Upper lobe of left lung (tissue), 6 donors: ENCODE data around the gene BRIP1. TPM values are rescaled to one million over a fixed set of nuclear protein-coding genes. Genes with fewer than 3 reads are reported as not detected.

Experiments used
- ATAC-seq, 2 donors: fragments of 200-7000 bp; cut with Tn5 transposase; one replicate each; pipeline ENCODE4 v1.9.1; 2022; ENCODE audit warnings: mild to moderate bottlenecking in 2 of 2, moderate library complexity in 2 of 2; ENCODE audit not compliant: low FRiP score in 2 of 2
- DNase-seq, 2 donors: peaks; one replicate each; pipeline ENCODE4 v3.0.0-alpha.2; 2019 to 2020
- H3K27ac ChIP-seq, 4 donors: fragments of 200-600 bp; sonication (generic); one replicate each; pipeline ENCODE4 v1.5.1; 2016 to 2019
- H3K27me3 ChIP-seq, 4 donors: fragments of 200-600 bp; sonication (generic); one replicate each; pipeline ENCODE4 v1.5.1; 2017 to 2019
- H3K36me3 ChIP-seq, 4 donors: fragments of 200-600 bp; sonication (generic); one replicate each; pipeline ENCODE4 v1.5.1; 2016 to 2019
- H3K4me1 ChIP-seq, 4 donors: fragments of 200-600 bp; sonication (generic); one replicate each; pipeline ENCODE4 v1.5.1; 2018 to 2019
- H3K4me3 ChIP-seq, 4 donors: fragments of 200-600 bp; sonication (generic); one replicate each; pipeline ENCODE4 v1.5.1; 2017 to 2019; ENCODE audit warnings: mild to moderate bottlenecking in 2 of 4, moderate library complexity in 1 of 4
- H3K9me3 ChIP-seq, 4 donors: fragments of 200-600 bp; sonication (generic); one replicate each; pipeline ENCODE4 v1.5.1; 2018 to 2019
- CTCF ChIP-seq, 6 experiments: fragments of 450-650 bp in 4 of 6; fragments of 200-600 bp in 2 of 6; sonication (generic) in 2 of 6; IDR thresholded peaks; one replicate each; pipeline ENCODE4 v1.5.1; 2016 to 2019; ENCODE audit warnings: antibody characterized with exemption in 6 of 6
- EP300 ChIP-seq, 4 donors: sonication (generic); formaldehyde crosslinking; IDR thresholded peaks; one replicate each; pipeline ENCODE4 v1.5.1; 2017; ENCODE audit warnings: antibody characterized with exemption in 4 of 4, control low read depth in 2 of 4
- POLR2A ChIP-seq, 4 donors: fragments of 450-650 bp; IDR thresholded peaks; one replicate each; pipeline ENCODE4 v1.5.1; 2016 to 2017; ENCODE audit warnings: antibody characterized with exemption in 4 of 4, mild to moderate bottlenecking in 2 of 4
- POLR2AphosphoS5 ChIP-seq, 2 donors: sonication (generic); formaldehyde crosslinking; IDR thresholded peaks; one replicate each; pipeline ENCODE4 v1.5.1; 2017; ENCODE audit warnings: antibody characterized with exemption in 2 of 2
- WGBS, 2 donors: methylation state at CpG; one replicate each; pipeline ENCODE4 v1.1.5; 2017 to 2018; 5-methylcytosine and 5-hydroxymethylcytosine counted together
- total RNA-seq, 6 donors: library from RNA; depleted of rRNA in 4 of 6; stranded (reverse); fragments of >200 nt in 4 of 6; gene quantifications; one replicate each; pipeline versions ENCODE4 v1.1.0 to v1.2.1, GENCODE V29; 2016 to 2021
- donor health status: DM: no; HTN: no; CAD: no; lungs with moderate emphysema.
- donor health status: DM: no; HTN: yes; CAD: no; lungs with severe emphysema.

BRIP1 gene
- total RNA-seq, 6 donors from 2014 or later, result 0.55 to 2.5 (median 0.85) TPM

GRCh38 chr17:61657338-61657737 lies 206.0 kb downstream of the BRIP1 start:
- TF ChIP-seq POLR2A (IDR thresholded peaks at IDR 0.05) (no peak), POLR2AphosphoS5 (IDR thresholded peaks at IDR 0.05) (no peak), CTCF (IDR thresholded peaks at IDR 0.05) (no peak), EP300 (IDR thresholded peaks at IDR 0.05) (no peak)
- H3K27me3 ChIP-seq, result no peaks in the 10 kb centered on the region
- peaks cover 0 to 7% (median 2%) of the 10 kb centered on the region in 4 donors for H3K9me3 ChIP-seq
- DNase-seq, result no peak
- no peak overlapping the region for H3K4me3 ChIP-seq
- ATAC-seq, result no peak
- H3K36me3 ChIP-seq, result no peaks in the 10 kb centered on the region
- H3K4me1 ChIP-seq, result no peaks in the 10 kb centered on the region
- no peak overlapping the region for H3K27ac ChIP-seq

- 88 to 92% methylated on average over 1 of the region's 1 CpG for WGBS, 2 donors
Measured at GRCh38 chr17:61656721-61657217, 206.6 kb downstream of the BRIP1 start.

GRCh38 chr17:61650749-61651148 lies 212.6 kb downstream of the BRIP1 start:
- H3K9me3 ChIP-seq, result peaks cover 4 to 10% (median 7%) of the 10 kb centered on the region in 4 donors
- 90 to 94% methylated on average over 2 of the region's 2 CpGs for WGBS, 2 donors
- TF ChIP-seq EP300 (IDR thresholded peaks at IDR 0.05) (no peak), POLR2AphosphoS5 (IDR thresholded peaks at IDR 0.05) (no peak), POLR2A (IDR thresholded peaks at IDR 0.05) (no peak), CTCF (IDR thresholded peaks at IDR 0.05) (no peak)

More at GRCh38 chr17:61656721-61657217, 206.6 kb downstream of the BRIP1 start:
- H3K4me1 ChIP-seq, result no peaks in the 10 kb centered on the region
- TF ChIP-seq EP300 (IDR thresholded peaks at IDR 0.05) (no peak), CTCF (IDR thresholded peaks at IDR 0.05) (no peak), POLR2A (IDR thresholded peaks at IDR 0.05) (no peak), POLR2AphosphoS5 (IDR thresholded peaks at IDR 0.05) (no peak)
- no peak overlapping the region for H3K4me3 ChIP-seq
- H3K36me3 ChIP-seq, result no peaks in the 10 kb centered on the region
- no peak for ATAC-seq
- no peak overlapping the region for H3K27ac ChIP-seq
- peaks cover 0 to 10% (median 2%) of the 10 kb centered on the region in 4 donors for H3K9me3 ChIP-seq
- H3K27me3 ChIP-seq, result no peaks in the 10 kb centered on the region
- no peak for DNase-seq

DNA sequence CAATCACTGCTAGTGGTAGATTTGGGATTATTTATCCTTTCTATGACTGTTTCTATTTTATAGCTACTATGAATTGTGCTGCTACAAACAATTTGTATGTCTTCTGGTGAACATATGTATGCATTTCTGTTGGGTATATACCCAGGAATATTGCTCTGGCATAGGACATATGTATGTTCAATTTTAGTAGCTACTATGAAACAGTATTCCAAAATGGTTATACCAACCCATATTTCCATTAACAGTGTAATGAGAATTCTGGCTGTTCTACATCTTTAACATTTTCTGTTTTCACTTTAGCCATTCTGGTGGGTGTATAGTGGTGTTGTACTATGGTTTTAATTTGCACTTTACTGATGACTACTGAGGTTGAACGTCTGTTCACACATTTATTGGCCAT lies 214.7 kb downstream of the BRIP1 start:
- Histone ChIP-seq H3K9me3 (peaks cover 4 to 10% (median 6%) of the 10 kb centered on the region in 4 donors), H3K27ac (no peak overlapping the region), H3K27me3 (no peaks in the 10 kb centered on the region), H3K36me3 (no peaks in the 10 kb centered on the region), H3K4me3 (no peak overlapping the region), H3K4me1 (no peaks in the 10 kb centered on the region)
- no peak for TF ChIP-seq POLR2AphosphoS5 (IDR thresholded peaks at IDR 0.05)
- no peak for TF ChIP-seq POLR2A (IDR thresholded peaks at IDR 0.05)
- no peak for TF ChIP-seq CTCF (IDR thresholded peaks at IDR 0.05)
- no peak for TF ChIP-seq EP300 (IDR thresholded peaks at IDR 0.05)
- WGBS, 2 donors, result 68 to 78% methylated on average over 1 of the region's 1 CpG
- DNase-seq (no peak), ATAC-seq (no peak)

More at GRCh38 chr17:61650749-61651148, 212.6 kb downstream of the BRIP1 start:
- Histone ChIP-seq H3K4me3 (no peak overlapping the region), H3K27ac (no peak overlapping the region), H3K27me3 (no peaks in the 10 kb centered on the region), H3K36me3 (no peaks in the 10 kb centered on the region), H3K4me1 (no peaks in the 10 kb centered on the region)
- DNase-seq (no peak), ATAC-seq (no peak)

DNA sequence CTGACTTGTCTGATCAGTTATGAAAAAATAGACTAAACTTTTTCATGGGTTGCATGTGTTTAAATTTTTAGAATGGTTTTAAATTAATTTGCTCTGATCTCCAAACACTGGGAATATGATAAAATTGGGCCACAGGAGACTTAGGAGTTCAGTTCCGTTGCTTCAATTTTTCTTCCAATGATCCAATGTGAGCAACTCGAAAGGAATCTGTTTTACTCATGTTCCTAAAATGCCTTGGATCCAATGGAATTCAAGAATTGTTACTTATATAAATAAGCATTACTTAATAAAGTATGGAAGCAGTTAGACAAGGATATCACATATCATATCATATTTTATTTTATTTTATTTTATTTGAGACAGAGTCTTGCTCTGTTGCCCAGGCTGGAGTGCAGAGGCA lies 216.3 kb downstream of the BRIP1 start:
- no peak overlapping the region for H3K4me3 ChIP-seq
- ATAC-seq, result no peak
- DNase-seq, result no peak
- peaks cover under 1 to 6% (median 4%) of the 10 kb centered on the region in 4 donors for H3K9me3 ChIP-seq
- H3K36me3 ChIP-seq, result no peaks in the 10 kb centered on the region
- no peaks in the 10 kb centered on the region for H3K27me3 ChIP-seq
- H3K4me1 ChIP-seq, result no peaks in the 10 kb centered on the region
- TF ChIP-seq POLR2AphosphoS5 (IDR thresholded peaks at IDR 0.05), result no peak
- no peak for TF ChIP-seq POLR2A (IDR thresholded peaks at IDR 0.05)
- TF ChIP-seq CTCF (IDR thresholded peaks at IDR 0.05), result no peak
- TF ChIP-seq EP300 (IDR thresholded peaks at IDR 0.05), result no peak
- WGBS, 2 donors, result 74 to 88% methylated on average over 2 of the region's 2 CpGs
- no peak overlapping the region for H3K27ac ChIP-seq
